ENCODE results near the gene B4GALT6. TPM values are rescaled to one million over a fixed set of nuclear protein-coding genes. Genes with fewer than 3 reads are reported as not detected.

B4GALT6 gene
- total RNA-seq, 1 donor from 2014 or later = 17.7 TPM

- no peaks in the 10 kb centered on the region for H3K79me2 ChIP-seq (ENCODE audit: insufficient read depth, low read length)
- no peaks in the 10 kb centered on the region for H3K9me3 ChIP-seq (ENCODE audit: insufficient read depth, low read depth, low read length)
- Mint-ChIP-seq H3K27me3 (ENCODE audit: low read depth, unreplicated experiment) (no peaks in the 10 kb centered on the region), H3K4me3 (ENCODE audit: unreplicated experiment) (no peak overlapping the region), H3K27ac (ENCODE audit: unreplicated experiment) (peak overlapping the region; percentile 44), H3K36me3 (ENCODE audit: low read depth, unreplicated experiment) (peaks cover 2% of the 10 kb centered on the region), H3K9me3 (ENCODE audit: unreplicated experiment) (no peaks in the 10 kb centered on the region), H3K4me1 (ENCODE audit: low read depth, unreplicated experiment) (peaks cover 9% of the 10 kb centered on the region)
- H2AFZ ChIP-seq (ENCODE audit: low read depth, low read length) = no peak overlapping the region
- no peaks in the 10 kb centered on the region for H3K36me3 ChIP-seq (ENCODE audit: insufficient read depth, low read length)
- DNase-seq (ENCODE audit: low read depth) = no peak
- no peaks in the 10 kb centered on the region for H3K27me3 ChIP-seq (ENCODE audit: insufficient read depth, low read length)
- no peaks in the 10 kb centered on the region for H4K20me1 ChIP-seq (ENCODE audit: insufficient read depth, low read length)
- no peak overlapping the region for H3K4me2 ChIP-seq (ENCODE audit: low read length)
- no peak overlapping the region for H3K9ac ChIP-seq (ENCODE audit: low read length)
- H3K27ac ChIP-seq (ENCODE audit: low read depth, low read length) = no peak overlapping the region
- peaks cover 6% of the 10 kb centered on the region for H3K4me1 ChIP-seq (ENCODE audit: insufficient read depth, low read length)
- FAIRE-seq = no peak
- TF ChIP-seq EZH2 (IDR thresholded peaks at IDR 0.05; ENCODE audit: insufficient read depth, low read length) = no peak
- TF ChIP-seq CTCF (IDR thresholded peaks at IDR 0.05; ENCODE audit: insufficient read depth, low read depth, low read length) = no peak
- no peak overlapping the region for H3K4me3 ChIP-seq (ENCODE audit: insufficient read depth, low read depth, low read length)
Measured at GRCh38 chr18:31652877-31653276, 31.5 kb downstream of the B4GALT6 start.

- no peak overlapping the region for H3K4me2 ChIP-seq (ENCODE audit: low read length)
- DNase-seq (ENCODE audit: low read depth) = no peak
- H3K27me3 ChIP-seq (ENCODE audit: insufficient read depth, low read length) = no peaks in the 10 kb centered on the region
- H3K9me3 ChIP-seq (ENCODE audit: insufficient read depth, low read depth, low read length) = no peaks in the 10 kb centered on the region
- H3K4me3 ChIP-seq (ENCODE audit: insufficient read depth, low read depth, low read length) = no peak overlapping the region
- H3K36me3 ChIP-seq (ENCODE audit: insufficient read depth, low read length) = no peaks in the 10 kb centered on the region
- Mint-ChIP-seq H3K4me1 (ENCODE audit: low read depth, unreplicated experiment) (peaks cover 9% of the 10 kb centered on the region), H3K9me3 (ENCODE audit: unreplicated experiment) (no peaks in the 10 kb centered on the region), H3K27ac (ENCODE audit: unreplicated experiment) (no peak overlapping the region), H3K27me3 (ENCODE audit: low read depth, unreplicated experiment) (no peaks in the 10 kb centered on the region), H3K36me3 (ENCODE audit: low read depth, unreplicated experiment) (peaks cover 2% of the 10 kb centered on the region), H3K4me3 (ENCODE audit: unreplicated experiment) (no peak overlapping the region)
- peaks cover 6% of the 10 kb centered on the region for H3K4me1 ChIP-seq (ENCODE audit: insufficient read depth, low read length)
- no peak overlapping the region for H2AFZ ChIP-seq (ENCODE audit: low read depth, low read length)
- no peaks in the 10 kb centered on the region for H4K20me1 ChIP-seq (ENCODE audit: insufficient read depth, low read length)
- no peak for FAIRE-seq
- H3K9ac ChIP-seq (ENCODE audit: low read length) = no peak overlapping the region
- no peaks in the 10 kb centered on the region for H3K79me2 ChIP-seq (ENCODE audit: insufficient read depth, low read length)
- no peak overlapping the region for H3K27ac ChIP-seq (ENCODE audit: low read depth, low read length)
- TF ChIP-seq CTCF (IDR thresholded peaks at IDR 0.05; ENCODE audit: insufficient read depth, low read depth, low read length) (no peak), EZH2 (IDR thresholded peaks at IDR 0.05; ENCODE audit: insufficient read depth, low read length) (no peak)
Measured at GRCh38 chr18:31652357-31652756, 32.0 kb downstream of the B4GALT6 start.

GRCh38 chr18:31651369-31651768 lies 33.0 kb downstream of the B4GALT6 start:
- DNase-seq (ENCODE audit: low read depth) (no peak), FAIRE-seq (no peak)
- no peaks in the 10 kb centered on the region for H3K9me3 ChIP-seq (ENCODE audit: insufficient read depth, low read depth, low read length)
- Mint-ChIP-seq H3K4me1 (ENCODE audit: low read depth, unreplicated experiment) (peaks cover 15% of the 10 kb centered on the region), H3K9me3 (ENCODE audit: unreplicated experiment) (no peaks in the 10 kb centered on the region), H3K27me3 (ENCODE audit: low read depth, unreplicated experiment) (no peaks in the 10 kb centered on the region), H3K4me3 (ENCODE audit: unreplicated experiment) (no peak overlapping the region), H3K27ac (ENCODE audit: unreplicated experiment) (no peak overlapping the region), H3K36me3 (ENCODE audit: low read depth, unreplicated experiment) (peaks cover 2% of the 10 kb centered on the region)
- H3K4me1 ChIP-seq (ENCODE audit: insufficient read depth, low read length) = peaks cover 6% of the 10 kb centered on the region
- H3K9ac ChIP-seq (ENCODE audit: low read length) = no peak overlapping the region
- no peaks in the 10 kb centered on the region for H4K20me1 ChIP-seq (ENCODE audit: insufficient read depth, low read length)
- no peak overlapping the region for H3K27ac ChIP-seq (ENCODE audit: low read depth, low read length)
- H3K79me2 ChIP-seq (ENCODE audit: insufficient read depth, low read length) = no peaks in the 10 kb centered on the region
- no peaks in the 10 kb centered on the region for H3K27me3 ChIP-seq (ENCODE audit: insufficient read depth, low read length)
- no peak for TF ChIP-seq CTCF (IDR thresholded peaks at IDR 0.05; ENCODE audit: insufficient read depth, low read depth, low read length)
- no peak for TF ChIP-seq EZH2 (IDR thresholded peaks at IDR 0.05; ENCODE audit: insufficient read depth, low read length)
- no peak overlapping the region for H3K4me3 ChIP-seq (ENCODE audit: insufficient read depth, low read depth, low read length)
- H2AFZ ChIP-seq (ENCODE audit: low read depth, low read length) = no peak overlapping the region
- no peak overlapping the region for H3K4me2 ChIP-seq (ENCODE audit: low read length)
- no peaks in the 10 kb centered on the region for H3K36me3 ChIP-seq (ENCODE audit: insufficient read depth, low read length)
